CD8-positive, alpha-beta memory T cell (primary cell): ENCODE results near the gene TFF1. TPM values are rescaled to one million over a fixed set of nuclear protein-coding genes. Genes with fewer than 3 reads are reported as not detected.

Experiments
- CTCF ChIA-PET: fragments of 350-600 bp; sonication (Branson Sonifier 250); formaldehyde crosslinking; loops from one replicate; lab custom pipeline; 2021; ENCODE audit warnings: antibody characterized with exemption; lab: Charles Lee
- POLR2A ChIA-PET: fragments of 350-600 bp; sonication (Branson Sonifier 250); formaldehyde crosslinking; loops from one replicate; lab custom pipeline; 2021; ENCODE audit warnings: antibody characterized with exemption; lab: Charles Lee
- DNase-seq, 5 donors: peaks; one replicate each; pipeline versions ENCODE4 v3.0.0 to v3.0.0-alpha.2; 2020 to 2022; ENCODE audit warnings: mixed read lengths in 1 of 5
- H3K27ac ChIP-seq: one replicate; pipeline ENCODE4 v1.7.0; 2013; ENCODE audit warnings: low read depth, mild to moderate bottlenecking, low read length, moderate library complexity
- H3K27me3 ChIP-seq: 2 replicates; pipeline ENCODE4 v1.7.0; 2013; ENCODE audit warnings: low read length, mild to moderate bottlenecking; ENCODE audit not compliant: insufficient read depth, poor library complexity, severe bottlenecking
- H3K36me3 ChIP-seq: 2 replicates; pipeline ENCODE4 v1.7.0; 2013; ENCODE audit warnings: mild to moderate bottlenecking, low read length, moderate library complexity; ENCODE audit not compliant: insufficient read depth
- H3K4me1 ChIP-seq: 2 replicates; pipeline ENCODE4 v1.7.0; 2013; ENCODE audit warnings: mild to moderate bottlenecking, low read length, moderate library complexity; ENCODE audit not compliant: insufficient read depth
- H3K4me3 ChIP-seq: 2 replicates; pipeline ENCODE4 v1.7.0; 2013; ENCODE audit warnings: mild to moderate bottlenecking, low read length
- H3K9me3 ChIP-seq: 2 replicates; pipeline ENCODE4 v1.7.0; 2013; ENCODE audit warnings: mild to moderate bottlenecking, low read length
- H3K27ac Mint-ChIP-seq, 8 donors: one replicate each; pipeline ENCODE4 v1.8.0; 2020 to 2021; ENCODE audit warnings: mixed read lengths in 8 of 8, mild to moderate bottlenecking in 6 of 8, inconsistent platforms in 3 of 8, moderate library complexity in 3 of 8
- H3K27me3 Mint-ChIP-seq, 2 donors: one replicate each; pipeline ENCODE4 v1.8.0; 2020 to 2021; ENCODE audit warnings: mixed read lengths in 2 of 2, mild to moderate bottlenecking in 1 of 2, moderate library complexity in 1 of 2
- H3K36me3 Mint-ChIP-seq, 3 donors: one replicate each; pipeline ENCODE4 v1.8.0; 2020 to 2021; ENCODE audit warnings: mixed read lengths in 3 of 3, inconsistent platforms in 1 of 3, mild to moderate bottlenecking in 1 of 3
- H3K4me1 Mint-ChIP-seq, 3 donors: one replicate each; pipeline ENCODE4 v1.8.0; 2020 to 2021; ENCODE audit warnings: mixed read lengths in 3 of 3, inconsistent platforms in 1 of 3, mild to moderate bottlenecking in 1 of 3
- H3K4me3 Mint-ChIP-seq, 7 donors: one replicate each; pipeline ENCODE4 v1.8.0; 2020 to 2021; ENCODE audit warnings: mixed read lengths in 7 of 7, mild to moderate bottlenecking in 6 of 7, moderate library complexity in 4 of 7, inconsistent platforms in 2 of 7
- H3K9me3 Mint-ChIP-seq, 5 donors: one replicate each; pipeline ENCODE4 v1.8.0; 2020 to 2022; ENCODE audit warnings: mixed read lengths in 5 of 5, mild to moderate bottlenecking in 3 of 5, moderate library complexity in 2 of 5, inconsistent platforms in 1 of 5
- polyA plus RNA-seq: library from polyadenylated mRNA; unstranded; fragments of 300-500 nt; fragmentation: Illumina TruSeq; gene quantifications from one replicate; pipeline ENCODE4 v1.2.3, GENCODE V29; 2021
- total RNA-seq, 2 experiments: library from RNA; stranded (reverse); gene quantifications; one replicate each; pipeline ENCODE4 v1.2.3, GENCODE V29; 2021

TFF1 gene
- total and polyA plus RNA-seq, 3 experiments from 2014 or later = not detected

DNA sequence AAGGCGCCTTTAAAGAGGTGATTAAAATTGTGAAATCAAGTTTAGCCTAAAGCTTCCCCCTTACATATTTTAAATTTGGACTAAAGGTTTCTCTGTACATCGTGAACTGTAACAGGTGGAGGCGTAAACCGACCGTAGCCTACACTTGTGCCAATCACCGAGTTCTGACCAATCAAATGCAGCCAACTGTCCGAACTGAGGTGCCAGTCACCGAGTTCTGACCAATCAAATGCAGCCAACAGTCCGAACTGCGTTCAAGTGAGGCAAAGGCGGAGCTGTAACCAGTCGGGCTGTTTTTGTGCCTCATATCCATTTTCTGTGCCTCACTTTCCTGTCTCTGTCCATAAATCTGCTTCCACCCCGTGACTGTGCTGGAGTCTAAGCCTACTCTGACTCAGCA lies 7.4 kb downstream of the TFF1 start:
- no peak overlapping the region for H3K4me3 Mint-ChIP-seq
- no peak overlapping the region for H3K27ac Mint-ChIP-seq
- CTCF ChIA-PET = no interaction called here
- peaks cover 16 to 21% (median 20%) of the 10 kb centered on the region in 5 donors for H3K9me3 Mint-ChIP-seq
- Histone ChIP-seq H3K4me3 (no peak overlapping the region), H3K27ac (no peak overlapping the region), H3K27me3 (no peaks in the 10 kb centered on the region), H3K9me3 (no peaks in the 10 kb centered on the region), H3K36me3 (no peaks in the 10 kb centered on the region), H3K4me1 (peaks cover 4% of the 10 kb centered on the region)
- peaks cover 4 to 7% (median 4%) of the 10 kb centered on the region in 3 donors for H3K4me1 Mint-ChIP-seq
- POLR2A ChIA-PET = no interaction called here
- peaks cover 0 to 12% (median 0%) of the 10 kb centered on the region in 3 donors for H3K36me3 Mint-ChIP-seq
- DNase-seq = no peak
- H3K27me3 Mint-ChIP-seq = peaks cover 7 to 32% of the 10 kb centered on the region in 2 donors

- DNase-seq = no peak
- Mint-ChIP-seq H3K36me3 (peaks cover 0 to 18% (median 0%) of the 10 kb centered on the region in 3 donors), H3K4me3 (no peak overlapping the region), H3K4me1 (peaks cover 2 to 5% (median 3%) of the 10 kb centered on the region in 3 donors), H3K9me3 (peaks cover 16 to 23% (median 22%) of the 10 kb centered on the region in 5 donors), H3K27me3 (peaks cover 7 to 32% of the 10 kb centered on the region in 2 donors), H3K27ac (no peak overlapping the region)
- ChIA-PET CTCF (no interaction called here), POLR2A (no interaction called here)
- peaks cover 4% of the 10 kb centered on the region for H3K4me1 ChIP-seq
- no peaks in the 10 kb centered on the region for H3K9me3 ChIP-seq
- H3K36me3 ChIP-seq = no peaks in the 10 kb centered on the region
- H3K27me3 ChIP-seq = no peaks in the 10 kb centered on the region
- no peak overlapping the region for H3K4me3 ChIP-seq
- no peak overlapping the region for H3K27ac ChIP-seq
Observed at GRCh38 chr21:42358261-42358660, 8.1 kb downstream of the TFF1 start.

DNA sequence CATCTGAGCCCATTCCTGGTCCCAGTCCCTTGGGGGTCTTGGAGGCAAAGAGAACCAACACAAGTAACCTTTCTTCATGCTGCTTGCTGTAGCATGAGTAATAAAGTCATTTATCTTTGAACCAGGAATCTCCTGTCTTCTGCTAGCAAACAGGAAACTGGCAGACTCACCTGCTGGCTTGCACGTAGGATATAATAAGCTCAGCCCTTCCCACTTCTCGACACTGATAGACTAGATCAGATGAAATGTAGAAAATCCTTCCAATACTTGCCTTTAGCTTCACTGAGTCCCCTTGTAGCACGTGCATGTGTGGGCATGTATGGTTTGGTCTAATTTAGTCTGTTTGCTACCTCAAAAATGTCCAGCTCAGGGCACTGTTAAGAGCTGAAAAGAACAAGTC lies 9.0 kb downstream of the TFF1 start:
- no peaks in the 10 kb centered on the region for H3K36me3 ChIP-seq
- no peak overlapping the region for H3K4me3 ChIP-seq
- ChIA-PET CTCF (no interaction called here), POLR2A (no interaction called here)
- H3K27me3 ChIP-seq = no peaks in the 10 kb centered on the region
- H3K9me3 Mint-ChIP-seq = peaks cover 16 to 24% (median 22%) of the 10 kb centered on the region in 5 donors
- no peaks in the 10 kb centered on the region for H3K9me3 ChIP-seq
- no peaks in the 10 kb centered on the region for H3K4me1 ChIP-seq
- H3K27me3 Mint-ChIP-seq = peaks cover 7 to 31% of the 10 kb centered on the region in 2 donors
- H3K4me3 Mint-ChIP-seq = no peak overlapping the region
- H3K4me1 Mint-ChIP-seq = no peaks in the 10 kb centered on the region
- H3K27ac Mint-ChIP-seq = no peak overlapping the region
- peaks cover 0 to 20% (median 0%) of the 10 kb centered on the region in 3 donors for H3K36me3 Mint-ChIP-seq
- DNase-seq = no peak
- H3K27ac ChIP-seq = no peak overlapping the region

DNA sequence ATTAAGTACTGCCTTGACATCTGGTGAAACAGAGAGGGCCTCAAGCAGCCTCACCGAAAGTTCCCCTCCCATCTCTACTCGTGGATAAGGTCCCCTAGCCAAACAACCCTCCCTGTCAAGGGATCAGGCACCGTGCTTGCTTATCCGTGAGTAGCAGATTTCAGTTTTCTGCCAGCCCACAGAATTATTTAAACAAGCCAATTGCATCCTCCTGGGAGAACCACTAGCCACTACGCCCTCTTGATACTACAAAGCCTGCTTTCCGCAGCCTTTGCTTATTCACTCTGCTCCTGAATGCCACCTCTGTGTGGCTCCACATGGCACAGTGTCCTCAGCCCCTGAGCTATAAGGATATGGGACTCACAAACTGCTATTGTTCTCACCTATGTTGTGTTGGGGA lies 9.7 kb downstream of the TFF1 start:
- Mint-ChIP-seq H3K27ac (no peak overlapping the region), H3K27me3 (peaks cover 7 to 25% of the 10 kb centered on the region in 2 donors), H3K4me1 (no peaks in the 10 kb centered on the region), H3K4me3 (no peak overlapping the region), H3K9me3 (peaks cover 16 to 24% (median 22%) of the 10 kb centered on the region in 5 donors), H3K36me3 (peaks cover 0 to 20% (median 0%) of the 10 kb centered on the region in 3 donors)
- DNase-seq = no peak
- ChIA-PET POLR2A (no interaction called here), CTCF (no interaction called here)
- Histone ChIP-seq H3K27me3 (no peaks in the 10 kb centered on the region), H3K27ac (no peak overlapping the region), H3K4me1 (no peaks in the 10 kb centered on the region), H3K36me3 (no peaks in the 10 kb centered on the region), H3K4me3 (no peak overlapping the region), H3K9me3 (no peaks in the 10 kb centered on the region)

- Histone ChIP-seq H3K4me3 (no peak overlapping the region), H3K27ac (no peak overlapping the region), H3K36me3 (no peaks in the 10 kb centered on the region), H3K27me3 (no peaks in the 10 kb centered on the region), H3K4me1 (no peaks in the 10 kb centered on the region), H3K9me3 (no peaks in the 10 kb centered on the region)
- H3K27me3 Mint-ChIP-seq = peaks cover 7 to 24% of the 10 kb centered on the region in 2 donors
- POLR2A ChIA-PET = no interaction called here
- H3K36me3 Mint-ChIP-seq = peaks cover 0 to 20% (median 0%) of the 10 kb centered on the region in 3 donors
- DNase-seq = no peak
- peaks cover 16 to 24% (median 22%) of the 10 kb centered on the region in 5 donors for H3K9me3 Mint-ChIP-seq
- CTCF ChIA-PET = no interaction called here
- no peak overlapping the region for H3K4me3 Mint-ChIP-seq
- H3K4me1 Mint-ChIP-seq = no peaks in the 10 kb centered on the region
- H3K27ac Mint-ChIP-seq = no peak overlapping the region
Observed at GRCh38 chr21:42356046-42356445, 10.3 kb downstream of the TFF1 start.

- Histone ChIP-seq H3K4me1 (no peaks in the 10 kb centered on the region), H3K4me3 (no peak overlapping the region), H3K9me3 (no peaks in the 10 kb centered on the region), H3K27me3 (no peaks in the 10 kb centered on the region), H3K27ac (no peak overlapping the region), H3K36me3 (no peaks in the 10 kb centered on the region)
- no peak overlapping the region for H3K27ac Mint-ChIP-seq
- H3K9me3 Mint-ChIP-seq = peaks cover 16 to 24% (median 22%) of the 10 kb centered on the region in 5 donors
- DNase-seq = no peak
- ChIA-PET POLR2A (no interaction called here), CTCF (no interaction called here)
- peaks cover 0 to 20% (median 0%) of the 10 kb centered on the region in 3 donors for H3K36me3 Mint-ChIP-seq
- H3K4me3 Mint-ChIP-seq = no peak overlapping the region
- peaks cover 7 to 23% of the 10 kb centered on the region in 2 donors for H3K27me3 Mint-ChIP-seq
- H3K4me1 Mint-ChIP-seq = no peaks in the 10 kb centered on the region
Observed at GRCh38 chr21:42353623-42354022, 12.7 kb downstream of the TFF1 start.

DNA sequence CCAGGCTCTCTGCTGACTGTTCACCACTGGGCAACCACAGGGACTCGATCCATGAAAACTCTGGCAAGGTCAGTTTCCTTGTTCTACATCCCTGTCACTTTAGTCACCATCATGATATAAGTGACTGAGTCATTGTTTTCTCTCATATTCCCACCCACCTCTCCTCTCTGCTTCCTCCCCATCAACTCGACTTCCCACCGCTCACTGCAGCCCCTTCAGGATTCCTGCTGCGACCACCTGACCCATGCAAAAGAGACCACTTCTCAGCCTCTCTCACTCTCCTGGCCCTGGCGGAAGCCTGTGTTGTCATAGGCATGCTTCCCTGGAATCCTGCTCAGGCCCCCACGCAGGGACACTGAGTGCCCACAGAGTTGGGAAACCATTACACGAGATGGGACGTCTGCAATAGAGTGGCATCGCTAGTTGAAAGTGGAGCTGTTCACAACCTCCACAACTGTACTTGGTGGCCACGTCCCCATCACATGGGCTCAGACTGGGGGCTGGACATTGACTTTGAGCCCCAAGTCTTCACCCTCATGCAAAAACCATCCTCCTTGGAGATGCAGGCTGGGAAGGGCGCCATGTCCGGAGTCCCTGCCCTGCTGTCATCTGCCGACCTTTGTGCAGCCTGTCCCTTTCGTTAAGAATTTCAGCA lies 13.8 kb downstream of the TFF1 start:
- POLR2A ChIA-PET = no interaction called here
- no peak overlapping the region for H3K27ac ChIP-seq
- no peaks in the 10 kb centered on the region for H3K36me3 ChIP-seq
- H3K4me1 Mint-ChIP-seq = no peaks in the 10 kb centered on the region
- no peaks in the 10 kb centered on the region for H3K27me3 ChIP-seq
- H3K36me3 Mint-ChIP-seq = peaks cover 0 to 20% (median 0%) of the 10 kb centered on the region in 3 donors
- H3K27me3 Mint-ChIP-seq = peaks cover 5 to 21% of the 10 kb centered on the region in 2 donors
- no peak overlapping the region for H3K4me3 Mint-ChIP-seq
- CTCF ChIA-PET = no interaction called here
- H3K27ac Mint-ChIP-seq = no peak overlapping the region
- H3K9me3 Mint-ChIP-seq = peaks cover 16 to 24% (median 22%) of the 10 kb centered on the region in 5 donors
- no peak overlapping the region for H3K4me3 ChIP-seq
- H3K4me1 ChIP-seq = no peaks in the 10 kb centered on the region
- DNase-seq = no peak
- H3K9me3 ChIP-seq = no peaks in the 10 kb centered on the region

- Mint-ChIP-seq H3K4me1 (no peaks in the 10 kb centered on the region), H3K27me3 (peaks cover 3 to 14% of the 10 kb centered on the region in 2 donors), H3K27ac (no peak overlapping the region), H3K36me3 (peaks cover 0 to 20% (median 0%) of the 10 kb centered on the region in 3 donors), H3K9me3 (peaks cover 16 to 24% (median 19%) of the 10 kb centered on the region in 5 donors), H3K4me3 (no peak overlapping the region)
- Histone ChIP-seq H3K9me3 (no peaks in the 10 kb centered on the region), H3K27me3 (no peaks in the 10 kb centered on the region), H3K4me1 (no peaks in the 10 kb centered on the region), H3K4me3 (no peak overlapping the region), H3K36me3 (no peaks in the 10 kb centered on the region), H3K27ac (no peak overlapping the region)
- ChIA-PET CTCF (no interaction called here), POLR2A (no interaction called here)
- no peak for DNase-seq
Observed at GRCh38 chr21:42351626-42352440, 14.5 kb downstream of the TFF1 start.
